ENCODE results near the gene PINLYP.

The PINLYP gene

DNA sequence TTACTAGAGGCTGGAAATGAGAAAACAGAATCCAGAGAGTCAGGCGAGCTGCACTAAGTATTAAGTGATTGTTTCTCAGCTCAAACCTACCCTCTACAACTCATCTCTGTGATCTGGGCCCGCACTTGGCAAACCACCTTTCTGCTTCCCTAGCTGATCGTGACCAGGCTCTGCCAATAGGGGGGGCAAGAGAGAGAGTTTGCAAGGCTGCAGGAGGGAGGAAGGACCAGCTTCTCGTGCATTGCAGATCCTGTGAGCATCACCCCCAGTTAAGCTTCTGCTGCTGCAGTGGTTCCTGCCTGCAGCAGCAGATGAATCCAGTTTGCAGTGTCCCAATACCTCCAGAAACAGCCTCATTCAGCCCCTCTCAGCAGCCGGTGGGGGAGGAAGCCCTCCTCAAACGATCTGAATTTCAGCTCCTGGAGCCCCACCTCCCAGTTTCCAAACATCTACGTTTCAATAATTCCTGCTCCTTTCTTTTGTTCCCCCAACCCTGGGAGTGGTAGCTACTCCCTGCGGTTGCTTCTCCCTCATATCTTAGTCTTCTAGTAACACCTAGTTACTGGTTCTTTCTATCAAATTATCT, 20.3 kb upstream of the PINLYP start:
- CTCF ChIA-PET = interaction anchor here (0.5 to 1.7 kb wide), 14 partner anchors 10 to 255 kb away, joined by 3 to 8 read pairs (median 4); no protein-coding TSS in a partner anchor
- peak; percentile 69 for TF ChIP-seq CTCF (conservative IDR thresholded peaks at IDR 0.05; ENCODE audit: low read depth)
- no peak overlapping the region for H3K27ac ChIP-seq
- POLR2A ChIA-PET (ENCODE audit: low non-redundant PET) = no interaction called here
- peak; percentile 43 for DNase-seq (ENCODE audit: low spot score)

DNA sequence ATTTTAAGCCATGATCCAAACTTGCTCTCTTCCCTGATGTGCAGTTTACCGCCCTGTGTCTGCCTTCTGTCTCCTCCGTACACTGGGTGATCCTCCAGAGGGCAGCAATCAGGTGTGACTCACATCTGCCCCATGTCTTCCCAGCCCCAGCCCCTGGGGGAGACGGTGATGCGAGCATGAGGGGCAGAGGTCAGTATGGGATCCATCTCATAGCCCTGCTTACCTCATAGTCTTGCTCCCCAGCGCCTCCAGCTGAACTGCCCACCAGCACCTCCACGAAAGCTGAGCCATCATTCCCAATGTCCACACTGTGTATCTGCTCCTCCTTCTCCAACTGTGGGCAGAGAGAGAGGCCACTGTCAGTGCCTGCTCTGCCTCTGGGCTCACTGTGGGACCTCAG, 14.9 kb upstream of the PINLYP start:
- ChIA-PET CTCF (no interaction called here), POLR2A (ENCODE audit: low non-redundant PET) (interaction anchor here (0.7 kb wide), 1 partner anchor 239 kb away, joined by 4 read pairs; no protein-coding TSS in a partner anchor)
- DNase-seq (ENCODE audit: low spot score) = no peak
- TF ChIP-seq CTCF (conservative IDR thresholded peaks at IDR 0.05; ENCODE audit: low read depth) = no peak
- H3K27ac ChIP-seq = peak overlapping the region; percentile 31

GRCh38 chr19:43561139-43561970, 14.2 kb upstream of the PINLYP start:
- POLR2A ChIA-PET (ENCODE audit: low non-redundant PET) = interaction anchor here (0.7 kb wide), 1 partner anchor 32 kb away, joined by 6 read pairs; no protein-coding TSS in a partner anchor
- no peak for DNase-seq (ENCODE audit: low spot score)
- CTCF ChIA-PET = no interaction called here
- H3K27ac ChIP-seq = peak overlapping the region; percentile 31; the same call in 1 of the 2 replicates
- TF ChIP-seq CTCF (conservative IDR thresholded peaks at IDR 0.05; ENCODE audit: low read depth) = no peak

GRCh38 chr19:43562226-43562697, 13.3 kb upstream of the PINLYP start:
- H3K27ac ChIP-seq = peak overlapping the region; percentile 60
- ChIA-PET POLR2A (ENCODE audit: low non-redundant PET) (no interaction called here), CTCF (interaction anchor here (0.5 kb wide), 1 partner anchor 23 kb away, joined by 3 read pairs; no protein-coding TSS in a partner anchor)
- TF ChIP-seq CTCF (conservative IDR thresholded peaks at IDR 0.05; ENCODE audit: low read depth) = no peak
- DNase-seq (ENCODE audit: low spot score) = no peak

GRCh38 chr19:43562698-43563241, 12.8 kb upstream of the PINLYP start:
- CTCF ChIA-PET = interaction anchor here (0.5 kb wide), 1 partner anchor 23 kb away, joined by 3 read pairs; no protein-coding TSS in a partner anchor
- DNase-seq (ENCODE audit: low spot score) = no peak
- TF ChIP-seq CTCF (conservative IDR thresholded peaks at IDR 0.05; ENCODE audit: low read depth) = no peak
- H3K27ac ChIP-seq = peak overlapping the region; percentile 60
- POLR2A ChIA-PET (ENCODE audit: low non-redundant PET) = no interaction called here

GRCh38 chr19:43563816-43564457, 11.7 kb upstream of the PINLYP start:
- POLR2A ChIA-PET (ENCODE audit: low non-redundant PET) = no interaction called here
- no peak for TF ChIP-seq CTCF (conservative IDR thresholded peaks at IDR 0.05; ENCODE audit: low read depth)
- no peak for DNase-seq (ENCODE audit: low spot score)
- CTCF ChIA-PET = interaction anchor here (2.5 kb wide), 1 partner anchor 9 kb away, joined by 8 read pairs; no protein-coding TSS in a partner anchor
- H3K27ac ChIP-seq = no peak overlapping the region; the same call in 1 of the 2 replicates

Measured in RWPE1 (cell line).